Activated CD8-positive, alpha-beta memory T cell treated with anti-CD3 and anti-CD28 coated beads, Interleukin-2, amount 10 ng/mL, durations not matched to agents 7 days and 5 days (primary cell): ENCODE measurements around the gene DENND5B. TPM values are rescaled to one million over a fixed set of nuclear protein-coding genes. Genes with fewer than 3 reads are reported as not detected.
A peak's percentile ranks its signal among the peaks of the same experiment; 100 is the strongest.
"Not testable (repeated sequence)": the region's sequence is repeated elsewhere in the genome, so short reads cannot be mapped to it uniquely, and the experiment has no call there.

Experiments used
- ATAC-seq: fragments of 150-1000 bp; cut with Tn5 transposase; one replicate; pipeline ENCODE4 v1.10.0; 2021; ENCODE audit warnings: moderate library complexity
- CTCF ChIA-PET: fragments of 350-600 bp; sonication (Branson Sonifier 250); formaldehyde crosslinking; loops from one replicate; lab custom pipeline; 2021; ENCODE audit warnings: antibody characterized with exemption; lab: Charles Lee
- DNase-seq: peaks from one replicate; pipeline ENCODE4 v3.0.0-alpha.2; 2020
- H3K27ac Mint-ChIP-seq: one replicate; pipeline ENCODE4 v1.8.0; 2021; ENCODE audit warnings: mild to moderate bottlenecking, mixed read lengths
- H3K27me3 Mint-ChIP-seq: one replicate; pipeline ENCODE4 v1.8.0; 2021; ENCODE audit warnings: mixed read lengths
- H3K36me3 Mint-ChIP-seq: one replicate; pipeline ENCODE4 v1.8.0; 2021; ENCODE audit warnings: mild to moderate bottlenecking, mixed read lengths
- H3K4me1 Mint-ChIP-seq: one replicate; pipeline ENCODE4 v1.8.0; 2021; ENCODE audit warnings: mixed read lengths
- H3K4me3 Mint-ChIP-seq: one replicate; pipeline ENCODE4 v1.8.0; 2021; ENCODE audit warnings: mild to moderate bottlenecking, moderate library complexity, mixed read lengths
- H3K9me3 Mint-ChIP-seq: one replicate; pipeline ENCODE4 v1.8.0; 2022; ENCODE audit warnings: low read depth, mixed read lengths
- total RNA-seq, 2 experiments: library from RNA; stranded (reverse); gene quantifications; one replicate each; pipeline ENCODE4 v1.2.3, GENCODE V29; 2021

Gene DENND5B
- total RNA-seq, 2 experiments from 2014 or later, result 0.06 to 0.26 TPM

GRCh38 chr12:31387011-31387410, 203.9 kb downstream of the DENND5B start:
- Mint-ChIP-seq H3K27me3 (peaks cover 22% of the 10 kb centered on the region), H3K27ac (no peak overlapping the region), H3K9me3 (no peaks in the 10 kb centered on the region), H3K36me3 (no peaks in the 10 kb centered on the region), H3K4me1 (no peaks in the 10 kb centered on the region), H3K4me3 (no peak overlapping the region)
- CTCF ChIA-PET, result no interaction called here
- DNase-seq (no peak), ATAC-seq (no peak)

GRCh38 chr12:31386364-31386777, 204.6 kb downstream of the DENND5B start:
- CTCF ChIA-PET, result no interaction called here

DNA sequence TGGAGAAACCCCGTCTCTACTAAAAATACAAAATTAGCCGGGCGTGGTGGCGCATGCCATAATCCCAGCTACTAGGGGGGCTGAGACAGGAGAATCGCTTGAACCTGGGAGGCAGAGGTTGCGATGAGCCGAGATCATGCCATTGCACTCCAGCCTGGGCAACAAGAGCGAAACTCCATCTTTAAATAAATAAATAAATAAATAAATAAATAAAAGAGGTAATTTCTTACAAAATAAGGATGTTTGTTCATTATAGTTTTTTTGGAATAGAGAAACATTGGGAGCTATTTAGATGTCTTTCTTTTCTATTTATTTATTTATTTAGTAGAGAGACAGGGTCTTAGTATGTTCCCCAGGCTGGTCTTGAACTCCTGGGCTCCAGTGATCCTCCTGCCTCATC, 213.7 kb downstream of the DENND5B start:
- H3K27me3 Mint-ChIP-seq, H3K36me3 Mint-ChIP-seq, H3K4me3 Mint-ChIP-seq, H3K27ac Mint-ChIP-seq, ATAC-seq, DNase-seq, H3K9me3 Mint-ChIP-seq, H3K4me1 Mint-ChIP-seq: not testable (repeated sequence)
- CTCF ChIA-PET, result interaction anchor here (1.4 kb wide), 1 partner anchor 26 kb away, joined by 3 read pairs; no protein-coding TSS in a partner anchor

More at GRCh38 chr12:31386364-31386777, 204.6 kb downstream of the DENND5B start:
- no peak overlapping the region for H3K4me3 Mint-ChIP-seq
- no peak for ATAC-seq
- no peaks in the 10 kb centered on the region for H3K36me3 Mint-ChIP-seq
- H3K27ac Mint-ChIP-seq, result no peak overlapping the region
- no peaks in the 10 kb centered on the region for H3K9me3 Mint-ChIP-seq
- no peaks in the 10 kb centered on the region for H3K4me1 Mint-ChIP-seq
- DNase-seq, result no peak
- peaks cover 25% of the 10 kb centered on the region for H3K27me3 Mint-ChIP-seq

- H3K4me1 Mint-ChIP-seq, H3K4me3 Mint-ChIP-seq, H3K27ac Mint-ChIP-seq, H3K9me3 Mint-ChIP-seq, DNase-seq, H3K36me3 Mint-ChIP-seq, CTCF ChIA-PET, H3K27me3 Mint-ChIP-seq, ATAC-seq: not testable (repeated sequence)
These were observed 215.5 kb downstream of the DENND5B start for GRCh38 chr12:31375422-31375821.

- Mint-ChIP-seq H3K27me3 (peaks cover 12% of the 10 kb centered on the region), H3K4me1 (no peaks in the 10 kb centered on the region), H3K4me3 (no peak overlapping the region), H3K36me3 (no peaks in the 10 kb centered on the region), H3K27ac (no peak overlapping the region), H3K9me3 (no peaks in the 10 kb centered on the region)
- CTCF ChIA-PET, result no interaction called here
- ATAC-seq, result no peak
- no peak for DNase-seq
These were observed 219.7 kb downstream of the DENND5B start for GRCh38 chr12:31371256-31371620.

GRCh38 chr12:31370531-31371255, 220.2 kb downstream of the DENND5B start:
- CTCF ChIA-PET, result interaction anchor here (0.6 kb wide), 1 partner anchor 374 kb away, joined by 3 read pairs; no protein-coding TSS in a partner anchor
- H3K36me3 Mint-ChIP-seq, result no peaks in the 10 kb centered on the region
- H3K4me1 Mint-ChIP-seq, result no peaks in the 10 kb centered on the region
- peaks cover 12% of the 10 kb centered on the region for H3K27me3 Mint-ChIP-seq
- no peak overlapping the region for H3K4me3 Mint-ChIP-seq
- H3K9me3 Mint-ChIP-seq, result no peaks in the 10 kb centered on the region
- no peak for DNase-seq
- ATAC-seq, result no peak
- no peak overlapping the region for H3K27ac Mint-ChIP-seq

DNA sequence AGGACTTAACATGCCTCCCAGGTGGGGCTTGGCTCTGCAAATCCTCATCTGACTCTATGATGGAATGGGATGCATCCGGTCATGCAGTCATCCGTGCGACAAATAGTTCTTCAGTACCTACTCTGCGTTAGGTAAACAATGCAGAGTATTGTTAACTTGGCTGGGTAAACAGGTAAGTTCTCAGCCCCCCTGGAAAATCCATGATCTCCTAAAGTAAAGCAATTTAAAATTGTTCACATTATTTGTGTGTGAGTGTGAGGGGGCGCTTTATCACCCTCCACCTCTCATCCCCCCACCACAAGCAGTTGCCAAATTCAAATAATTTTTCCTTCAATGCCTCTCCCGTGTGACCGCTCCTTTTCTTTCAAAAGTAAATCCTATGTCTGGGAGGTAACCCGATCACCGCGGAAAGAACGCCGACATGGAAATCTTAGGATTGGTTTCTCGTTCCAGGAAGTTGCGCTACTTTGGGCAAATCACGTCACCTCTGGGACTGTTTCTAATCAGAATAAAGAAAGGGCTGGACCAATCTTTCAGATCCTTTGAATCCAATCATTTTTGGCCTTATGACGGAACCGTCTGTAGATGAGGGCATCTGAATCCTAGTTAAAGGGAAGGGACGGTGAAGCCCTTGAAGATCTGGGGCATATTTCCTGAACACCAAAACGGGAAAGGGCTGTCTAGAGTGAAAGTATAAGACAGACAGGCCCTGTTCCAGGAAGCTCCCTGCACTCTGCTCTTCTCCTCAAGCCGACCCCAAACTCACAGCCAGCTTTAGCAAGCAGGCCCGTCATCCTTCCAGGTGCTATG, 221.0 kb downstream of the DENND5B start:
- Mint-ChIP-seq H3K9me3 (no peaks in the 10 kb centered on the region), H3K36me3 (no peaks in the 10 kb centered on the region), H3K27me3 (peaks cover 12% of the 10 kb centered on the region), H3K4me3 (no peak overlapping the region), H3K27ac (no peak overlapping the region), H3K4me1 (no peaks in the 10 kb centered on the region)
- DNase-seq (no peak), ATAC-seq (no peak)
- CTCF ChIA-PET, result interaction anchor here (0.6 kb wide), 1 partner anchor 375 kb away, joined by 3 read pairs; no protein-coding TSS in a partner anchor

DNA sequence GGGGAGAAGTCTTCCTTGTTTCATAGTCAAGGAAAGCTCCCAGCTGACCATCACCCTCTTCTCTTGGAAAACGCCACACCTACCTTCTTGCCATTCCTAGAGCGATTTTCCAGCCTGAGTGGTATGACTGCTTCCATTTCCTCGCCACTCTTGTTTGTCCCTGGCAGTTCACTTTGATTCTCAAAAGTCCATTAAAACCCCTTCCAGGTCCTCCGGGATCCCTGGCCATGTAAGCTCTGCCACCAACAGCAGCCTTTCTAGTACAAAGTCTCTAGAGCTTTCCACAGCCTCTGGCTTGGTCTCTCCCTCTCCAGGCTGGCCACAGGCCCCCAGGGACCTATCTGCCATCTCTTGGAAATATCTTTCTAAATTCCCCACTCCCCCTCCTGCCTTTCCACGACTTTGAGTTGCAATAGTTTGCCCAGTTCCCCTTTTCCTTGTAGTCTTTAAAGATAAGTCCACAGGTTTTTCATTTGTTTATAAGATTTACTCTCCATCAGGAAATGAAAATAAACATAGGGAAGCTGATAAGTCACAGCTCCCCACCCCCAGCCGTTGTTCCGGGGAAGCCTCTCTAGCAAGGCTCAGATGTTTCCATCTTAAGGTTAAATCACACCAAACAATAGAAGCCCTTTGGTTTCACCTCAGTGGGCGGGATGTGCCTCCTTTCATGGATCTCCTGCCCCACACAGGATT, 222.1 kb downstream of the DENND5B start:
- CTCF ChIA-PET, result no interaction called here
- no peak for DNase-seq

DNA sequence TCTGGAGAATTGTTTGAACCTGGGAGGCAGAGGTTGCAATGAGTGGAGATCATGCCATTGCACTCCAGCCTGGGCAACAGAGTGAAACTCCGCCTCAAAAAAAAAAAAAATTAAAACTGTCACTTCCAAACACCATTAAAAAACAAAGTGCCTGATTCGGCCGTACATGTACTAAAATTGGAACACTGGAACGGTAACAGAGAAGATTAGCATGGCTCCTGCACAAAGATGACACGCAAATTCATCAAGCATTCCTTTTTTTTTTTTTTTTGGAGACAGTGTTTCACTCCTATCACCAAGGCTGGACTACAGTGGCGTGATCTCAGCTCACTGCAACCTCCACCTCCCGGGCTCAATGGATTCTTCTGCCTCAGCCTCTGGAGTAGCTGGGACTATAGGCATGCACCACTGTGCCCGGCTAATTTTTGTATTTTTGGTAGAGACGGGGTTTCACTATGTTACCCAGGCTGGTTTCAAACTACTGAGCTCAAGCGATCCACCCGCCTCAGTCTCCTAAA, 224.8 kb downstream of the DENND5B start:
- Mint-ChIP-seq H3K36me3 (no peaks in the 10 kb centered on the region), H3K4me1 (peaks cover 21% of the 10 kb centered on the region), H3K27ac (no peak overlapping the region), H3K9me3 (no peaks in the 10 kb centered on the region), H3K4me3 (no peak overlapping the region), H3K27me3 (peaks cover 12% of the 10 kb centered on the region)
- CTCF ChIA-PET, result no interaction called here
- DNase-seq (no peak), ATAC-seq (no peak)

More for the DNA sequence above, 222.1 kb downstream of the DENND5B start:
- no peak for ATAC-seq
- Mint-ChIP-seq H3K9me3 (no peaks in the 10 kb centered on the region), H3K27ac (no peak overlapping the region), H3K36me3 (no peaks in the 10 kb centered on the region), H3K4me3 (no peak overlapping the region), H3K4me1 (peaks cover under 1% of the 10 kb centered on the region), H3K27me3 (peaks cover 12% of the 10 kb centered on the region)

- DNase-seq, result no peak
- Mint-ChIP-seq H3K27ac (no peak overlapping the region), H3K27me3 (no peaks in the 10 kb centered on the region), H3K9me3 (no peaks in the 10 kb centered on the region), H3K4me3 (no peak overlapping the region), H3K4me1 (peaks cover 21% of the 10 kb centered on the region), H3K36me3 (no peaks in the 10 kb centered on the region)
- ATAC-seq, result no peak
- CTCF ChIA-PET, result interaction anchor here (1.7 to 3.1 kb wide), 3 partner anchors 92 to 112 kb away, joined by 6 to 16 read pairs (median 8); no protein-coding TSS in a partner anchor
These were observed 227.1 kb downstream of the DENND5B start for GRCh38 chr12:31363831-31364230.

- DNase-seq (no peak), ATAC-seq (no peak)
These were observed 227.5 kb downstream of the DENND5B start for GRCh38 chr12:31363416-31363809.

DNA sequence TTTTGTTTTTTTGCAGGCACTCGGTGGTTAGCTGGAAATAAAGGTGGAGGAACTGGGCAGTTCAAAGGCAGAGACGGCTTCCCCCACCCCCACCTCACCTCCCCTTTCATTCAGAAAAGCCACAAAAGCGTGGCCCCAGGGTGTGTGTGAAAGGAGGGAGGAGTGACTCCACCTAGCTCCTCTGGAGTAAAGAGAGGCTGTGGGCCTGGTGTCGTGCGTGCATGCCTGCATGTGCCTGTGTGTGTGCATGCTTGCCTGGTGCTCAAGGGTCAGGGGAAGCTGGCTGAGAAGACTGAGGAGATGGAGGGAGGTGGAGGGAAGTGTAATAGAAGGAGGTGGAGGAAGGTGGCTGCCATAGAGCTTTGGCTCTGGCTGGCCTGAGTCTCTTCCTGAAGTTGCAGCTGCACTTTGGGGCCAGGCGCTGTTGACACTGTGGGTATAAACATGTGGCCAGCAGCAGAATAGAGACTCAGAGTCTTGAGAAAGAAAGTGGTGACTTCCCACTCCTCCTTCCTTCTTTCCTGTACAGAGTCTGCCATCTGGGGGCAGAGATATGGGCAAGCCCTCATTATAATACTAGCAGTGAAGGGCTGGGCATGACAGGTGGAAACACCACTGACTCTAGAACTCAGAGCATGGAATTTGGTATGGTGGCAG, 228.0 kb downstream of the DENND5B start:
- H3K4me1 Mint-ChIP-seq, result peaks cover 21% of the 10 kb centered on the region
- peak overlapping the region; percentile 37 for H3K4me3 Mint-ChIP-seq
- no peaks in the 10 kb centered on the region for H3K36me3 Mint-ChIP-seq
- CTCF ChIA-PET, result interaction anchor here (0.7 to 3.1 kb wide), 11 partner anchors 10 to 514 kb away, joined by 3 to 16 read pairs (median 4); partner anchors contain the start of gene SINHCAF
- H3K27me3 Mint-ChIP-seq, result no peaks in the 10 kb centered on the region
- no peaks in the 10 kb centered on the region for H3K9me3 Mint-ChIP-seq
- peak overlapping the region; percentile 81 for H3K27ac Mint-ChIP-seq
- DNase-seq (peak; percentile 73), ATAC-seq (peak; percentile 85)

More at GRCh38 chr12:31363416-31363809, 227.5 kb downstream of the DENND5B start:
- peak overlapping the region; percentile 37 for H3K4me3 Mint-ChIP-seq
- peak overlapping the region; percentile 81 for H3K27ac Mint-ChIP-seq
- no peaks in the 10 kb centered on the region for H3K9me3 Mint-ChIP-seq
- peaks cover 21% of the 10 kb centered on the region for H3K4me1 Mint-ChIP-seq
- H3K27me3 Mint-ChIP-seq, result no peaks in the 10 kb centered on the region
- CTCF ChIA-PET, result interaction anchor here (1.2 to 3.1 kb wide), 7 partner anchors 11 to 112 kb away, joined by 3 to 16 read pairs (median 4); no protein-coding TSS in a partner anchor
- H3K36me3 Mint-ChIP-seq, result no peaks in the 10 kb centered on the region
